ENCODE results near the gene HOXC9.
"Not testable (repeated sequence)": the region's sequence is repeated elsewhere in the genome, so short reads cannot be mapped to it uniquely, and the experiment has no call there.

HOXC9 gene

GRCh38 chr12:54030889-54031471 lies 31.0 kb downstream of the HOXC9 start:
- DNase-seq = no peak

DNA sequence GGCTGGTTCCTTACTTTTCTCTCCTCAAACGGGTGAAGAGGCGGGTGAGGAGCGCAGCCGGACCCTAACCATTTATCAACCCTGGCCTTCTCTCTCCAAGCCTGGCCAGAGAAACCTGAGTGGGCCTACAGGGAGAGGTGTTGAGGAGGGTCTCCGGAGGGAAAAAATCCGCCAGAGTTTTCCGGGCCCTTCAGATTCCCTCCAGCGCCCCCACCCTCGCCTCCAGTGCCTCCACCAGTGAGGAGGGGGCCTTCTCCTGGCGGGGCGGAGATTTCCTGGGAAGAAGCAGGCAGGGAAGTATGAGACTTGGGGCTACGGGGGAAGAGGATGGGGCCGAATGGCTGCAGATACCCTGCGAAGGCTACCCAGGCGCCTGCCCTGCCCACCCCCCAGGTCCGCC lies 31.5 kb downstream of the HOXC9 start:
- no peak for DNase-seq

GRCh38 chr12:54032086-54032619 lies 32.2 kb downstream of the HOXC9 start:
- DNase-seq = no peak

GRCh38 chr12:54032627-54033100 lies 32.7 kb downstream of the HOXC9 start, which contains the start of gene HOXC5:
Gene HOXC5, plus strand, starts transcription at chr12:54033050. Its CDS starts 73 bp downstream, at chr12:54033123.
- peak; percentile 97 for DNase-seq

- peak; percentile 86 for DNase-seq
Observed at GRCh38 chr12:54033106-54033979, 33.4 kb downstream of the HOXC9 start.

DNA sequence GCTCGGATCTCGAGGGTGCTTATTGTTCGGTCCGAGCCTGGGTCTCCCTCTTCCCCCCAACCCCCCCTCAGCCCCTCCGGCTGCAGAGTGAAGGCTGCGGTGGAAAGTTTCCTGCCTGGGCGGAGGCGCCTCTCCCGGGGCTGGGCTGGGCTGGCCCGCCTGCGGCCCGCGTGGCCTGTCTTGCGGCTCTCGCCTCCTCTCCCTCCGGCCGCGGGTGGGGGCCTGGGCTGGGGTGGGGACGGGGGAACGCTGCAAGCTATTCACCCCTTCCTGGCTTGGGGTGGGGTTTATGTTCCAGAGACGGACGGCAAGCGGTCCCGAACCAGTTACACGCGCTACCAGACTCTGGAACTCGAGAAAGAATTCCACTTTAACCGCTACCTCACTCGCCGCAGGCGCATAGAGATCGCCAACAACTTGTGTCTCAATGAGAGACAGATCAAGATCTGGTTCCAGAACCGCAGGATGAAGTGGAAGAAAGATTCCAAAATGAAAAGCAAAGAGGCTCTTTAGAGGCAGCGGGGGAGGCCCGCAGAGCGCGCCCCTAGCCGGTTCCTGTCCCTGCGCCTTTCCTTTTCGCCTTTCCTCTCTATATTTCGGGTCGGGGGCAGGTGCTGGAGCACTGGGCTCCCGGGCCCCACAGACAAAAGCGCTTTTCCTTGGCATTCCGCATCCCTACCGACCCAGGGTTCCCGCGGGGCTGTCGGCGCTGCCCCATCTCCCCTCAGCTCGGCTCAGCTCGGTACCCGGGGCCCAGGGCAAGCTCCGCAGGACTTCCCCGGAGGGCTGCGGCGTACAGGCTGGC lies 34.2 kb downstream of the HOXC9 start:
- DNase-seq = no peak

DNA sequence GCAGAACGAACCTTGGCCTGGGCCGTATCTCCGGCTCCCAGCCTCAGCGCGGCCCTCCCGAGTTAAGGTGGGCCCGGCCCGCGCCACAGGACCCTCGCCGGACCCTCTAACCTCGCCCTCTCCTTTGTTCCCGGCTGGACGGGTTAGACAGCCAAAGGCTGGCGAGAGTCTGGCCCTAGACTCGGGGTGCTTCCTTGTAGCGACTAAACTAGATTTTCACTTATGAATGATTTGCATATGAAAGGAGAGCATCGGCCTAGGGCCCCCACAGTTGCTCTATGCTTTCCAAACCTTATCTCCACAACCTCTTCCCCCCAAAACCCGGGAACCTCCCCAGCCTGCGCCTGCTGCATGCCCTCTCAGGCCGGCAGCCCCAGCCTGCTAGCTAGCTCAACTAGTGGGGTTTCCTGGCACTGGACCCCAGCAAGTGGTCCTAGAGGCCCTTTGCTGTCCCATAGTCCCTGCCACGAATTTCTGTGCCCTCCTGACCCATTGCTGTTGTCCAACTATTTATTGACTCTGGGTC lies 34.9 kb downstream of the HOXC9 start:
- DNase-seq = no peak

GRCh38 chr12:54035568-54036264 lies 35.8 kb downstream of the HOXC9 start:
- peak; percentile 84 for DNase-seq

GRCh38 chr12:54036620-54037359 lies 36.8 kb downstream of the HOXC9 start:
- peak; percentile 84 for DNase-seq

DNA sequence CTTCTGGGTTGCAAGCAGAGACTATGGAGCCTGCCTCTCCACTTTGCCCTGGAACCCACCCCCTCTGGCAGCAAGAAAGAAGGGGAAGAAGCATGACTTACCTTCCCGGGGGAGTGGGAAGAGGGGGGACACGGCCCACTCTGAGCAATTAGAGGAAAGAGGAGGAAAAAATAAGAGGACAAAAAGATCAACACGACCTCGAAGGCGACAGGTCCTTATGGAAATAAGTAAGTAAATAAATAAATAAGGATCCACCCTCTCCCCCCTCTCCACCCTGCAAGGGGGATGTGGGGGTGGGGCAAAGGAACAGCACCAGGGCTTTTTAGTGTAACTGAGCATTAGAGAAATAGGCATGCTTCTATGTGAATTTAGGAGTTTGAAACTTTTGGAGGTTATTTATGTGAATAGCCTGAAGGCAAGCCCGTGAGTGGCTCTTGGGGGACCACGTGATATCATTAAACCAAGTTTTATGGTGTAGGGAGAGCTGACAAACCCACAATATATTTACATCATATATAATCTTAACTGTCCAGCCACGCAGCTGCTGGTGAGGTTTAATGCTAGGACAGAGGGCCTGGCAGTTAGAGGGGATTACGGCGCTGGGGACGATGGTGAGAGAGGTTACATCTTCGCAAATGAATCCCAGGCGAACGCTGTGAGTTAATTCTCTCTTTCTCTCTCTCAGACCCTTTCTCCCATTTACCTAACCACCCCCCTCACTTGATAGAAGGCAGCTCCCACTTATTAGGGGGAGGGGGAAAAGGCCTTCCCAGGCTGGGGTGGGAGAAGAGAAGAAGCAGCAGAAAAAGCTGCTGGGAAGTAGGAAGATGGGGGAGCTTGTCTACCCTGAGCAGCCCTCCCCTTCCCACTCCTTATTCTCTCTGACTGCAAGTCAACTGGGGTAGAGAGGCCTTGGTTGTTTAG lies 37.7 kb downstream of the HOXC9 start:
- no peak for DNase-seq

DNA sequence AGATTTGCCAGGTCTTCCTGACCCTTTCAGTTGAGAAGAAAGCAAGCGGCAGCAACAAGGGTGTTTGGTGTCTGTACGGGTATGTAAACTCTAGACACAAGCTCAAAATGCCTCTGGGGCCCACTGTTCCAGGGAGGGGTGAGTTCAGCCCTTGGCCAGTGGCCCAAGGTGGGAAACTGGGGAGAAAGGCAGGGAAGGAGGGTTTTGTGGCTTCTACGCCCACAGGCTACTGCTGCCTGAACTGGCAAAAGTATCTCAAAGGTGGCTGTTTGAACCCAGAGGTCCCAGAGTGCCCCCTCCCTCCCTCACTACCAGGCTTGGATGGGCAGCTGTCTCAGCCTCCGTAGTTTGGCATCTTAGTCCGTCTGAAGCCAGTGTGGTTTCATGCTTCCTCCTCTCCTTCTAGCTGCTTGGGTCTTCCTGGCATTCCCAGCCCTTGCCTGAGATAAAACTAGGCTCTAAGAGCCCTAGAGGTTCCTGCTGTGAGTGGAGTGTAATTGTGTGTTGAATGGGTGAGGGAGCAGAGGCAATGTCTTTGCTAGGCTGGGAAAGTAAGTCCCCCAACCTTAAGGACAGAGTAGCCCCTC lies 38.4 kb downstream of the HOXC9 start:
- DNase-seq = peak; percentile 64

- DNase-seq = peak; percentile 73
Observed at GRCh38 chr12:54038871-54039414, 39.0 kb downstream of the HOXC9 start.

GRCh38 chr12:54039417-54040147 lies 39.6 kb downstream of the HOXC9 start:
- no peak for DNase-seq

GRCh38 chr12:54040148-54040494 lies 40.2 kb downstream of the HOXC9 start:
- no peak for DNase-seq

DNA sequence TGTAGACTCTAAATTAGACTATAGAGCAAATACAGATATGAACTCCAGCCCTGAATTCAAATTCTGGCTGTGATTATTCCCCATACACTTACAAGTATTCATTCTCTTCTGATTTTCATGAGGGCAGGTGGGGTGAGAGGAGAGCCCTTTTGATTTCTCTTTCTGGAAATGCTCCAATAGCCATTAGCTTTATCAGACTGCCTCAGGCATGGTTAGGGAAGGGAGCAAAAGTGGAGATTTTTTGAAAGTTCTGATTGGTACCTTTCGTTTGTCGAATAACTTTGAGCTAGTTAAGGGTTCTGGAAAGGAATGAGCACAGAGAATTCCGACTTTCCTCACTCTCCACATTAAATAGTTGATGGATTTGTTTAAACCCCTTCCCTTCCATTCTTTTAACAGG lies 40.7 kb downstream of the HOXC9 start:
- DNase-seq = peak; percentile 37

DNA sequence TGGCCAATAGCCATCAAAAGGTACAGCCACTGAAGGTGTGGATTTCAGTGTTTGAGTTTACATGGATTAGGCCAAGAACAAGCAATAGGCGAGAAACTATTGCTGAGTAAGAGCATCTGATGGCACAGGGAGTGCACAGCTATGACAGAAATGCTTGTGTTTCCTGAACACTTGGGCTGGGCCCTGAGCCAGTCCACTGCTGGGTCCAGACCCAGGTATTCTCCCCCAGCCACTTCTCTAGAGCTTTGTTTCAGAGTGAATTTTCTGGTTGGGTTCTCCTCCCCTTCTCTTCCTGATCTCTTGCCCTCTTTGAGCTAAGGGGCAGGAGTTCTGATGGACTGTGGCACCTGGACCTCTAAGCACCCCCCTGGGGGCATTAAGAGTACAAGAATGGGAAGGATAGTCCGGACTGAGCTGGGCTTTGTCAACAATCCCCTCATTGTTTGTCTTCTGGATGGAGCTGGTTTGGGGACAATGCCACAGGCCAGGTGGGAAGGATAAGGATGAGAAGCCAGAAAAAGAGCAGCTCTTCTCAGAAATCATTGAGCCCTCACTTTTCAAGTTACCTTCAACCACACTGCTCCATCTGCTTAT lies 41.2 kb downstream of the HOXC9 start:
- DNase-seq = peak; percentile 34

- DNase-seq = not testable (repeated sequence)
Observed at GRCh38 chr12:54042033-54042432, 42.1 kb downstream of the HOXC9 start.
